Measurements from ENCODE around the gene KRTAP1-1.

GRCh38 chr17:41048441-41048840 lies 7.2 kb upstream of the KRTAP1-1 start:
- TF ChIP-seq, protein P1, sequence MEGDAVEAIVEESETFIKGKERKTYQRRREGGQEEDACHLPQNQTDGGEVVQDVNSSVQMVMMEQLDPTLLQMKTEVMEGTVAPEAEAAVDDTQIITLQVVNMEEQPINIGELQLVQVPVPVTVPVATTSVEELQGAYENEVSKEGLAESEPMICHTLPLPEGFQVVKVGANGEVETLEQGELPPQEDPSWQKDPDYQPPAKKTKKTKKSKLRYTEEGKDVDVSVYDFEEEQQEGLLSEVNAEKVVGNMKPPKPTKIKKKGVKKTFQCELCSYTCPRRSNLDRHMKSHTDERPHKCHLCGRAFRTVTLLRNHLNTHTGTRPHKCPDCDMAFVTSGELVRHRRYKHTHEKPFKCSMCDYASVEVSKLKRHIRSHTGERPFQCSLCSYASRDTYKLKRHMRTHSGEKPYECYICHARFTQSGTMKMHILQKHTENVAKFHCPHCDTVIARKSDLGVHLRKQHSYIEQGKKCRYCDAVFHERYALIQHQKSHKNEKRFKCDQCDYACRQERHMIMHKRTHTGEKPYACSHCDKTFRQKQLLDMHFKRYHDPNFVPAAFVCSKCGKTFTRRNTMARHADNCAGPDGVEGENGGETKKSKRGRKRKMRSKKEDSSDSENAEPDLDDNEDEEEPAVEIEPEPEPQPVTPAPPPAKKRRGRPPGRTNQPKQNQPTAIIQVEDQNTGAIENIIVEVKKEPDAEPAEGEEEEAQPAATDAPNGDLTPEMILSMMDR (IDR thresholded peaks at IDR 0.05; ENCODE audit: low read depth, low read length, poor library complexity, severe bottlenecking) = no peak
- TF ChIP-seq EZH2phosphoT487 (IDR thresholded peaks at IDR 0.05; ENCODE audit: borderline replicate concordance, low read length) = no peak
